Measurements from ENCODE around the gene CDC14C. TPM values are rescaled to one million over a fixed set of nuclear protein-coding genes. Genes with fewer than 3 reads are reported as not detected.

The CDC14C gene
- total RNA-seq, 1 donor from 2014 or later = not detected

GRCh38 chr7:48932126-48932910 lies 8.0 kb downstream of the CDC14C start:
- DNase-seq (ENCODE audit: low read depth) (no peak), FAIRE-seq (no peak)
- Histone ChIP-seq H3K27me3 (ENCODE audit: control insufficient read depth, insufficient read depth, low read length) (no peaks in the 10 kb centered on the region), H3K4me3 (ENCODE audit: low read depth, low read length) (no peak overlapping the region), H3K36me3 (ENCODE audit: control insufficient read depth, insufficient read depth, low read length) (no peaks in the 10 kb centered on the region)
- no peak for TF ChIP-seq CTCF (IDR thresholded peaks at IDR 0.05; ENCODE audit: insufficient read depth, low read length, severe bottlenecking)

GRCh38 chr7:48933549-48934085 lies 9.3 kb downstream of the CDC14C start:
- Histone ChIP-seq H3K36me3 (ENCODE audit: control insufficient read depth, insufficient read depth, low read length) (no peaks in the 10 kb centered on the region), H3K27me3 (ENCODE audit: control insufficient read depth, insufficient read depth, low read length) (no peaks in the 10 kb centered on the region), H3K4me3 (ENCODE audit: low read depth, low read length) (no peak overlapping the region)
- no peak for TF ChIP-seq CTCF (IDR thresholded peaks at IDR 0.05; ENCODE audit: insufficient read depth, low read length, severe bottlenecking)
- no peak for DNase-seq (ENCODE audit: low read depth)
- no peak for FAIRE-seq

GRCh38 chr7:48938539-48939295 lies 14.4 kb downstream of the CDC14C start:
- DNase-seq (ENCODE audit: low read depth) = peak; percentile 10
- no peak for TF ChIP-seq CTCF (IDR thresholded peaks at IDR 0.05; ENCODE audit: insufficient read depth, low read length, severe bottlenecking)
- no peak for FAIRE-seq
- Histone ChIP-seq H3K36me3 (ENCODE audit: control insufficient read depth, insufficient read depth, low read length) (no peaks in the 10 kb centered on the region), H3K27me3 (ENCODE audit: control insufficient read depth, insufficient read depth, low read length) (no peaks in the 10 kb centered on the region), H3K4me3 (ENCODE audit: low read depth, low read length) (no peak overlapping the region)

GRCh38 chr7:48943279-48943990 lies 19.1 kb downstream of the CDC14C start:
- Histone ChIP-seq H3K4me3 (ENCODE audit: low read depth, low read length) (no peak overlapping the region), H3K27me3 (ENCODE audit: control insufficient read depth, insufficient read depth, low read length) (no peaks in the 10 kb centered on the region), H3K36me3 (ENCODE audit: control insufficient read depth, insufficient read depth, low read length) (no peaks in the 10 kb centered on the region)
- FAIRE-seq (no peak), DNase-seq (ENCODE audit: low read depth) (no peak)
- TF ChIP-seq CTCF (IDR thresholded peaks at IDR 0.05; ENCODE audit: insufficient read depth, low read length, severe bottlenecking) = no peak

- Histone ChIP-seq H3K4me3 (ENCODE audit: low read depth, low read length) (no peak overlapping the region), H3K36me3 (ENCODE audit: control insufficient read depth, insufficient read depth, low read length) (no peaks in the 10 kb centered on the region), H3K27me3 (ENCODE audit: control insufficient read depth, insufficient read depth, low read length) (no peaks in the 10 kb centered on the region)
- FAIRE-seq = no peak
- DNase-seq (ENCODE audit: low read depth) = no peak
- TF ChIP-seq CTCF (IDR thresholded peaks at IDR 0.05; ENCODE audit: insufficient read depth, low read length, severe bottlenecking) = no peak
These were observed 31.6 kb downstream of the CDC14C start for GRCh38 chr7:48955916-48956315.
